Ammon's horn (tissue), 1 donor: Measurements from ENCODE around the gene TRIM63.
A peak's percentile ranks its signal among the peaks of the same experiment; 100 is the strongest.

Experiments used
- DNase-seq: peaks from one replicate; pipeline ENCODE4 v3.0.0-alpha.2; 2016; ENCODE audit warnings: low spot score

Gene TRIM63

DNA sequence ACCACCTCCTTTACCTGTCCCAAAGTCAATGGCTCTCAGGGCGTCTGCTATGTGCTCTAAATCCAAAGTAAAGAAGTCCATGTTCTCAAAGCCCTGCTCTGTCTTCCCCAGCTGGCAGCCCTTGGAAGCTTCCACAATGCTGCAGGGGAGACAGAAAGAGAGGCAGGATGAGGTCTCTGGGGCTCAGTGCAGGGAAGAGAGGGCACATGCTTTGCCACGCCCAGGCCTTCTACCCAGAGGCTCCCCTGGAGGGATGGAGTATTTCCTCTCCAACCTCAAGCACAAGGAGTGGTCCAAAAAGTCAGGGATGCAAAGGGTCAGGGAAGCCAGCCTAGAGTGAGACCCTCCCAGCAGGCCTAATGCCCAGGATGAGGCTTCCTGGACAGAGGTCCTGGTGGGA is 10.2 kb downstream of the TRIM63 start:
- no peak for DNase-seq

DNA sequence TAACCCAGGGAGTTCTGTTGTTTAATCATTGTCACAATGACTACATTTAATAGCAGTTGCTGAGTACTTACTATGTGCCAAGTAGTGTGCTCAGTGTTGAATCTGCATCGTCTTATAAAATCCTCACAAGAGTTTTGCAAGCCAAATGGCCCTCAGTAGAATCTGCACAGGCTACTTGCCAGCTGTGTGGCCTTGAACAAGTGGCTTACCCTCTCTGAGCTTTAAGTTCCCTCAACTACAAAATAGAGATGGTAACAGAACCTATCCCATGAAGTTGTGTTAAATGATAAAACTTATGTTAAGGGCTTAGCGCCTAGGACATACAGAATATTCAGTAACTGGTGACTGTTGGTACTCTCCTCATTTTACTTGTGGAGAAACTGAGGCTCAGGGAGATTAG is 12.4 kb downstream of the TRIM63 start:
- no peak for DNase-seq

DNA sequence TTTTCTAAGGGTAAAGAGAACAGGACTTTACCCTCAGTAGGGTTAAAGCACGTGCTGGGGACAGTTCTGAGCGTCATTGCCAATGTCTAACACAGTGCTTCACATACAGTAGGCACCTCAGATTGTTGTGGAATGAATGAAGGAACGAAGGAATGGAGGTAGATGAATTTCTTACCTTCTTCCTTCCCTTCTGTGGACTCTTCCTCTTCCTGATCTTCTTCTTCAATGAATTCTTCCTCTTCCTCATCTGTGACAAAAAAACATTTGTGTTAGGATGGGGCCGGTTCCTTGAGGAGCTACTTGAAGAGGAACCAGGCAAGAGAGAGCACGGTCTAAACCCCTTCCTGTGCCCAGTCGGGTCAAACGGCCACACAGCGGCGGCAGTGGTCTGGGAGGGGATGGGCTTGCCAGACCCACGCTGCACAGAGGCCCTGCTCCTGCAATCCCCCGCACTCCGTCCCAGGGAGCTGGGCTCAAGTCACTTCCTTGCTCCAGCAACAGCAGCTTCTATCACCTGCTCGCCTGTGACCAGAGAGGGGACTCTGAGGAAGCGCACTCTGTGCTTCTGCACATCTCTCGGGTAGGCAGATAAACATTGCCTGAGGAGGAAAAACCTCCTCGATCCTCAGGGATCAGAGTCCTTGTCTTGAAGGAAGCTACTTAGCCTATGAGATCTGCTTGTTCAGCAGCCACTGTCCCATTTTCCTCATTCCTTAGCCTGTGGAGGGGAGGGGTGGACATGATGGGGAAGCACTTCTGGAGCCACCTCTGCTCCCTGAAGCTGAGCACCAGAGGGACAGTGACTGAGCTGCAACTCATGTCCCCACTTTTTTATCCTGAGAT is 13.5 kb downstream of the TRIM63 start:
- DNase-seq = no peak

DNA sequence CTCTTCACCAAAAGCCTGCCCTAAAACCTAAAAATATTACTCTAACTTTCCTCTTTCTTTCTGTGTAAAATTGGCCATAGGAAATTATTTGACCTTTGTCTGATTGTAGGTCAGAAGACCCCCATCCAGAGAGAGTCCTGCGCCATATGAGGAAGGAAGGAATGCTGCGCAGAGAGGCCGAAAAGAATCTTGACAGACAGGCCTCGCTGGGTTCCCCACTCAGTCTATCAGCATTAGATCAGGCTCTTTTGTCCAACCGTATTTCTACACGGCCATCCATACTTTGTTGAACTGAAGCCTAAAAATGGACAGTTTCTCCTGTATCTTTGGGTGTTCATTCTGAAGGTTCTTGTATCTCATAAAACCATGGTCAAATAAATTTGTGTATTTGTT is 17.2 kb downstream of the TRIM63 start:
- no peak for DNase-seq

DNA sequence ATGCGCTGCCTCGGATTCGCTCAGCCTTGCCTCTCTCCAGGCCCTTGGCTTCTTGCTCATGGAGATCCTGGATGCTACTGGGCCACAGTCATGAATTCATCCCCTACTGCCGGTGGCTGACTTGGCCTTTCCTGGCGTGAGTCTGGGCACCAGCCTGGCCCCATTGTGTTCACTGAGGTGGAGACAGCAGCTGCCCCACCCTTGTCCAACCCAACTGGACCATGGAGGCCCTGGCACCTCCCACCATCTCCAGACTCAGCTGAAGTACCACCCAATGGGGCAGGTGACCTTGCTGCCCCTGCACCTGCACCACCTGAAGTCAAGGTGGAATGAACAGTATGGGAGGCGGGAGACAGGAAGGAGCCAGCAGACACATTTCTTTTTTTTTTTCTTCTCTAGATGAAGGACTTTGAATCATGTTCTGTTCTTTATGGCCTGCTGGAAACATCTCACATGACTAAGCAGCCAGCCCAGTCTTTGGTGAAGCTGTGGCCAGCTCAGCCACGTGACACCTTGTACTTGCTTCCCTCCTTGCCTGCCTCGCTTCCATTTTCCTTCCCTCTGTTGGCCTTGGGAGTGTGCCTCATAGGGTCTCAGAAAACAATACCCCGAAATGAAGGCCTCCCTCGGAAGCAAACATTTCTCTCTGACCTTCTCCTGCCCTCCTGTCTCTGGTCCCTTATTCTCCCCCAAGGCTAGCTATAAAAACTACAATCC is 17.7 kb downstream of the TRIM63 start:
- no peak for DNase-seq

DNA sequence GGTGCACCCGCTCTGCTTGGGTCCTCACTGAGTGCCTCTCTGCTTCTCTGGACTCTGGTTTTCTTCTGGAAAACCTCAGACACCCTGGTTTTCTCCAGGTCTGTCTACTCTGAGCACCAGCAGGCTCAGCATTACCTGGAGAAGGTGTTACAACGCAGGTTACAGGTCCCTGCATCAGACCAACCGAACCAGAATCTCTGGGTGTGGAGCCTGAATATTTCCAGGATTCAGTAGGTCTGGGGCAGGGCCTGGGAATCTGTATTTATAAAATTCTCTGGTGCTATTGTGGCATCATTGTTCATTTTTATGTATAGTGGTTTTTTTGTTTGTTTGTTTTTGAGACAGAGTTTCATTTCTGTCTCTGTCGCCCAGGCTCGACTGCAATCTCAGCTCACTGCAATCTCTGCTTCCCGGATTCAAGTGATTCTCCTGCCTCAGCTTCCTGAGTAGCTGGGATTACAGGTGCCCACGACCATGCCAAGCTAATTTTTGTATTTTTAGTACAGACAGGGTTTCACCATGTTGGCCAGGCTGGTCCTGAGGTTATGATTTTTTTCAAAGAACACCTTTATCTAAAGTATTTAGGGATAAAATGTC is 20.1 kb downstream of the TRIM63 start:
- no peak for DNase-seq

DNA sequence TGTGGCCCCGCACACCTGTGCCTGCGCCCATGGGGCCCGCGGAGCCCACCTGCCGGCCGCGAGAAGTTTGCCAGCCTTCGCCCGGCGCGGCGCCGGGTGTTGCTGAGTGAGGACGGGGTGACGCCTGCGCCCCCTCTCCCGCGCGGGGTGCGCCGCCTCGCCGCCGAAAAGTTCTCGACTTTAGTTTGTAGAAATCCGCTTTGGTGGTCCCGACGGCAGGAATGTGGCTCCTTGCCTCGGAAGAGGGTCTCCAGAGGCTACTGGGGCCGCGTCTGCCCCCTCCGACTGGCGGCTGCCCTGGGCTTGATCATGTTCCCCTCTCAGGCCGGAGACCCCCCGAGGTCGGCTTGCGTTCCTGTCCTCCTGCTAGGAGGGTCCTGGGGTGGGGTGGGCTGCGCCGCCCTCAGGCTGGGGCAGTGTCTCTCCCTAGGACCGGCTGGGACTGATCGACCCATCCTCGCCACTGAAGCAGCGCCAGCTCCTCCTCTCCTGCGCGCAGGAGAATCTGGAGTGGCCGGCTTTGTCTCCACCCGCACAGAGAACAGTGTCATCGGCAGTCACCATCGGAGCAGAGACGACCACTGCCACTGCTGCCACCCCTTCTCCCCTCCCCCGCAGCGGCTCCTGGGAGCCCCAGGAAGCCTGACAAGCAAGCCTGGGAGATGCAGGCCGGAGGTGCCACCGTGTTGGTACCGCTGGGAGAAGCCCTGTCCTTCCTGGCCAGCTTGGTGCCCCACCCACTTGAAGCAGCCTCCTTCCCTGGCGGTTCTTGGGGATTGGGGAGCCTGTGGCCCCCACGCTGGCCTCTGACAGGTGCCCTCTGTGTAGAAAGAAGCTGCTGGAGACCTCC is 21.0 kb downstream of the TRIM63 start:
- no peak for DNase-seq

DNA sequence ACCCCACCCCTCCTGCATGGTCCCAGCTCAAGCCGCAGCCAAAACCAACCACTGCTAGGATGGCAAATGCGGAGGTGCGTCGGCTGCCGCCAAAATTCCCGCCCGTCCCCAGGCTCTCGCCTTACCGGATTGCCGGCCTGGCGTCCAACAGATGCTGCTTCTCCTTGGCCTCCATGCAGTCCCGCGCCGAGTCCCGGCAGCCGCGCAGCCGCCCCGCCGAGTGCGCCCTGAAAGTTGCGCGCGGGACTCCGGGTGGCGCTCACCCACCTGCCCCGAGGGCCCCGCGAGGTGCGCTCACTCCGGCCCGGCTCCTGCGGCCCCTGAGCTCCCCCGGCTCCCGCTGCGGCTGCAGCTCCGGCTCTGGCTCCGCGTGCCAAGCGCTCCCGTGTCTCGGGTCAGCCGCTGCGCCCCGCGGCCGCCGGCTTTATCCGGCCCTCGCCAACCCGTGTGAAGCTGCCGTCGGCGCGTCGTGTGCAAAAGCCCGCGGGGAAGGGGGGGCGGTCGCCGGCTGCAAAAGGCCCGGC is 21.6 kb downstream of the TRIM63 start, which contains the start of gene SLC30A2:
Gene SLC30A2, minus strand, starts transcription at position 397 of the 524 bp plus-strand sequence. Its CDS starts 222 bp downstream, at position 175.
- DNase-seq = no peak

DNA sequence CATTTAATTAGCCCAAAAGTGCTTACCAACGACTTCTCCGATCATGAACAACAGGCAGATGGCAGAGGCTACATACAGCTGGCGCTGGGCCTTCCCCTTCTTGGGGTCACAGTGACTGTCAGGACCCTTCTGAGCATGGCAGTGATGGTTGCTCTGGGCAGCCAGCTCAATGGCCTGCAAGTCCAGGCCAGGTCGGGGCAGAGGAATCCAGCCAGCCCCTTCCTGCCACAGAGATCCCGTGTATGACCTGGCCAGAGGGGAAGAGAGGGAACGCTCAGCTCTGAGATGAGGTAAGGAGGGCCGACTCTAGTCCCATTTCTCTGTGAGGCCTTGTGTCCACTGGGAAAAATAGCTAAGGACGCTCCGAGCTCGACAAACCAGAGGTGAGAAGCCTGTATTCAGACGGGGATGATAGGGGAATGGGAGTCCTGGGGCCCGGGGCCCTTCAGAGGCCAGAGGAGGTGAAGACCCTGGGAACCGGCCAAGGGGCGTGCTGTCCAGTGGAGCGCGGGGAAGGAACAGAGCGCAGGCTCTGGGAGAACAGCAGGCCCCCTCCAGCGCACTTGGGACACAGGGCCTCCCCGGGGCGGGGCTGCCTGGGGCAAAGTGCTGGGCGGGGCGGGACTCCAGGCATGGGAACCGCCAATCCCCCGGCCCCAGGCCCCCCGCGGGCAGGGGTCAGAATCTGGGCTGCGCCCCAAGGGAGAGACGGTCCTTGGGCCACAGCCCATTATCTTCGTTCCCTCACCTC is 22.3 kb downstream of the TRIM63 start:
- no peak for DNase-seq

DNA sequence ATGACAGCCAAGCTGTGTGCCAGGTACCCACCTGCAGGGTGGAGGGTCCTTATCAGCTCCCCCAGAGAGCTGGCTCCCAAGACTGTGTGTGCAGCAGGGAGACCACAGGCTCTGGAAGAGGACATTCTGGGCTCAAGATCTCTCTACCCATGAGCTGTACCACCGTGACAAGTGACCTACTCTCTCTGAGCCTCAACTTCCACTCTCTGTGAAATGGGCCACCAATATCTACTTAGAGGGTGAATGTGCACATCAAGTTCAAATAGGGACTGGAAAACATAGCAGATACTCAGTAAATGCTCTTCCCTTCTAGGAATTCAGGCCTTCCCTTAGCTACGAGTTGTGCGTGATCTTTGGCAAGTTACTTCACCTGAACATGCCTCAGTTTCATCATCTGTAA is 23.0 kb downstream of the TRIM63 start:
- no peak for DNase-seq

DNA sequence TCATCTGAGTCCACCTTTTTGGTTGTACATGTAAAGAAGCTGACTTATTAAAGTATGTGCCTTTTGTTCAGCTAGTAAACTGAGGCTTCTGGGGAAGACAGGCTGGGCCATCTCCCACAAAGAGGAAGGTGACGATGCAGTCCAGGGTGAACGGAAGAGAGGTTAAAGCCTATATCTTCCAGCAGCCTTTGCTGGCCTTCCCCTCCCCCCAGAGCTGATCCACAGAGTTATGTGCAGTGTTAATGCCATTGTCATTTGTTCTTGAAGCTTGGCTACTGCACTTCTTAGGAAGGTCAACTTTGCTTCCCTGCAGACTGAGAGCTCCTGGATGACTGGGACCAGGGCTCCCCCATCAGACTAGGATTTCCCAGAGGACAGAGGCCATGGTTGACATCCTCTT is 23.7 kb downstream of the TRIM63 start:
- DNase-seq = no peak

DNA sequence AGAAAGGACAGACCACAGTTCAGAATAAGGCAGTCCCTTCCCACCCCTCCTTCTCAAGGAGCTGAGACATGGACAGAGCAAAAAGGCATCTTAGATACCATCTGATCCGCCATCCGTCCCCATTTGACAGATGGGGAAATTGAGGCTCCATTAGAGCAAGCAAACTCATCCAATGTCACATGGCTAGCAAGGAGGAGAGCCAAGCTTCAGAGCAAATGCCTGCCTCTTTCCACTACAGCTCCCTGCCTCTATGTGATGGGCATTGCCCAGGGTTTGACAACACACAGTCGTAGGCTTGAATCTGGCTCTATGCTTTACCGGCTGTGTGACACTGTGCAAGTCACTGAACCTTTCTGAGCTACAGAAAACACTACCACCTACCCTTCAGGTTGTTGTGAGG is 25.5 kb downstream of the TRIM63 start:
- no peak for DNase-seq

DNA sequence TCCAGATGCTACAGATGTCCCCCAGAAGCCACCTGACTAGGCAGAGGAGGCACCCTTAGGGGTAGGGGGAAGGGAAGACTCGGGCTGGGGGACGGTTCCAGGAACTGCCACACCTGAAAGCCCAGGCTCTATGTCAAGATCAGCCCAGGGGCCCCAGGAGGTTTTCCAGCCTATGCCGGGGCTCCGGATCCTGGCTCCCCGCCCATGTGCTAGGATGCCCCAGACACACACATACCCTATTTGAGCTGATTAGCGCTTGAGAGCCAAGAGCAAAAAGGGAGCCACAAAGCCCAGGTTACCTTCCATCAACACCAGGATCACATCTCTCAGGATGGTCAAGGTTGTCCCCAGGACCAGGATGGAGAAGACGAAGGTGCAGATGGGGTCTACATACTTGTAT is 26.0 kb downstream of the TRIM63 start:
- DNase-seq = no peak

DNA sequence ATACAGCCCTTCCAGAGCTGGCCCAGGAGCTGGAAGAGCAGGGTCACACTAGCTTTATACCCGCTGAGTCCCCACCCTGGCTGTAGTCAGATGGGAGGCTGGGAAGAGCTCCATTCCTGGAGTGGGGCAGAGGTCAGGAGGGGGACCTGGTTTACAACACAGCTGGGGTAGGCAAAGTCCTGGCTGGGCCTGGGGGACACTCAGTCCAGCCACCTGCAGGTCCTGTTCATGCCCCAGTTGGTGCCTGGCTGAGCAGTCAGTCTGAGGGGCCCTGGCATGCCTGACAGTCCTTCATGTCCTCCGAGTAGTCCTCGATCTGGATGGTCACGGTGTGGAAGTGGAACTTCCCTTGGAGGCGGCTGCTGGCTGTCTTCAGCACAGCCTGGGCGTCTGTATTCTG is 28.5 kb downstream of the TRIM63 start:
- no peak for DNase-seq

DNA sequence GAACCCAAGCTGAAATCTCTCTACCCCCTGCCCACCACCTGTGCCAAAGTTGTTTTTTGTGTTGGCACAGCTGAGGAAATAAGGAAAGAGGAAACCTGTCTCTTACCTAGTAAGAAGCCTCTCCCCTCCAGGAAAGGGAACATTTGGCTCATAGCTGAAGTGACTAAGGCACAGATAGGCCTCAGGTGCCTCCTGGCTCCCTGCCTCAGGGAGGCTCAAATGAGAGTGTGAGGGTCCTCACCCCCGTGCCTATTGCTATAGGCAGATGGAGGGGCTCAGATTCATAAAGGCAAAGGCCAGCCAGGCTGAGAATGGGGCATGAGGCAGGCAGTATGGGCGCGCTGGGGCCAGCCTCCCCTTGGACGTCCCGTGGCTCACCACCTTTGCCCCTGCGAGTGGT is 29.0 kb downstream of the TRIM63 start:
- DNase-seq = no peak

DNA sequence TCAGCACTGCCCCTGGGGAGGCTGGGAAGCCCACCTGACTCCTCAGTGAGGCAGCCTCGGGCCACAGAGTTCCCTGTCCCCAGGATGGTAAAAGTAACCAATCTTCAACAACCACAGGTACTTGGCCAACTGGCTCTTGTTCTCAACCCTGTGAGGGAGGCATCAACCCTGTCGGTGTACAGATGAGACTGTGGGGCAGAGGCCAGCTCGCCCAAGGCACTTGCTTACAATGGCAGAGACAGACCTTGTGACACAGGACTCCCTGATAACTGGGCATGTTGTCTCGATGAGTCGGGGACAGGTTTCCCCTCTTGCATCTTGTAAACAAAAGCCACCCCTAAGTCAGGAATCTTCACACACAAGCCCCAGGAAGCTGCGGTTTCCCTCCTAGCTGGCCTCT is 29.5 kb downstream of the TRIM63 start:
- no peak for DNase-seq

DNA sequence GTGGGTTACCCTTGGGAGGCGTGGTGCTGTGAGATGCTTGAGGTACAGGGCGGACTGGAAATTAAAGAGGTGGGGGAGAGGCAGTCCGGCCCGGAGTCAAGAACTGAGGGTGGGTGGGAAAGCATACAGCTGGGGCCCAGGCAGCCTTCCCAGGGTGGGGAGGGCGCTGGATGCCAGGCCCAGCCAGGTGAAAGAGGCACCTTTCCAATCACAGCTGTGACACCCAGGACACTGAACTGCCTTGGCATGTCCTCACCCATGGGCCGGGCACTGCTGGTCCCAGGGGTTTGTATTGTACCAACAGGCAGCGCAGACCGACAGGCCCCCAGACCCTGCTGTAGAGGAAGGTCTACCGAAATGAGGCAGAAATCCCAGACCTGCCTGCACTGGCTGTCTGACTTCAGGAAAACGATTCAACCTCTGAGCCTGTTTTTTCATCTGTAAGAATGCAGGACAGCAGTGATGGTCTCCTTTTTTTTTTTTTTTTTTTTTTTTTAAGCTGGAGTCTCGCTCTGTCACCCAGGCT is 30.6 kb downstream of the TRIM63 start:
- no peak for DNase-seq

DNA sequence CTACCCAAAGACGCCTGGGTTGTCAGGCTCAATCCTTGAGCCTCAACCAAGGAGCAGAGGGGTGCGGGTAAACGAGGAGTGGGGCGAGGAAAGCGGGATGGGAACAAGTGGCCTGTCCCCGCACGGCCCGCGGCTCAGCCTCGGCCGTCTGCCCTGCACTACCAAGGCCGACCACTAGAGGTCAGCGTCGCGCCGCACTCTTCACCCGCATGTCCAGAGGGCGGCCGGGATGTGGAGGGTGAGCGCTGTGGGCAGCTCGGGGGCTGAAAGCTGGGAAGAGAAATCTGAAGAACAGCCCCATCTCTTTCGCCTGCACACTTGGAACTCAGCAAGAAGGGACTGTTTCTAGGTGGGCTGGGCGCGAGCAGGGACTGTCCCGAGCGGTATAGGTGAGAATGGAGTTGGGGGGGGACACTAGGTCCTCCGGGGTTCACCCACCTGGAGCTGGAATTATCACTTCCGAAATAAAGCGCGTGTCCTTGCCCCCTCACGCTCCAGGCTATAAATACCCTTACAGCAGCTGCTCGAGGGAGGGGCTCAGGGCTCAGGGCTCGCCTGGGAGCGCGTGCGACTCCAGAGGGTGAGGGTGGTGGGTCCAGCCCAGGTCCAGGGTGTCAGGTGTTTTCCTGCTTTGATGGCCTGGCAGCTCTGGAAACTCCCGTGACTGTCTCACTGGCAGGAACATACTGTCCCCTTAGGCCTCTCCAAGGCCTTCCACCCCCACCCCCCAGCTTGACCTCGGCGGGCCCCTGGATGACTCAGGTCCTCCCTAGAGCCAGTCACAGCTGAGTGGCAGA is 31.3 kb downstream of the TRIM63 start:
- peak; percentile 86 for DNase-seq

DNA sequence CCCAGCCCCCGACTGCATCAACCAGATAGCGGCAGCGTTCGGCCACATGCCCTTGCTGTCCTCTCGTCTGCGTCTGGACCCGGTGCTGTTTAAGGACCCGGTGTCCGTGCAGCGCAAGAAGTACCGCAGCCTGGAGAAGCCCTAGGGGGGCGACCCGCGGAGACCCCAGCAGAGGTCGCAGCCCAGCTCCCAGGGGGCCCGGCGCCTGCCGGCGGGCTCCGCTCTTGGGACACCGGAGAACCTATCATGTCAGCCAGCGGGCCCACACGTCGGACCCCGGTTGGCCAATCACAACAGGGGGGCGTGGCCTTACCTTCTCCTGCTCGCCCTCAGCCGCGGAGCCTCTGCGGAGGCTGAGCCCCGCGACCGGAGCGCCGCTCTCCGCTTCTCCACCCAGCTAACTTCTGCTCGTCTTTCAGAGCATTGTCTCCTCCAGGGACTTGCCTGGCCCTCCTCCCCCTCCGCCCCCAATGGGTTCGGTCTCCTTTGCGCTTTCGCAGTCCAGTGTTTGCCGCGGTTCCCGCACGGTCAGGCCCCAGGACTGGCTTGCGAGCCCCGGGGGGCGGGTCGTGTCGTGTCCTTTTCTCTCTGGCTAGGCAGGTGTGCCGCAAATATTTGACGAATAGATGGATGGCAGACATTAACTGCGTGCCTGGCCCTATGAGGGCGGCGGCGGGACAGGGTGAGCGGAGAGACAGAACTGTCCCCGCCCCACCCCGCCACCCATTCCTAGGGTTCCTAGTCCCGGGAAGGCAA is 32.0 kb downstream of the TRIM63 start:
- DNase-seq = peak; percentile 97
